Measurements from ENCODE around the gene MAB21L3. TPM values are rescaled to one million over a fixed set of nuclear protein-coding genes. Genes with fewer than 3 reads are reported as not detected.

Gene MAB21L3
- total RNA-seq, 3 donors from 2014 or later, result 0.29 to 0.80 TPM; not detected in 1

DNA sequence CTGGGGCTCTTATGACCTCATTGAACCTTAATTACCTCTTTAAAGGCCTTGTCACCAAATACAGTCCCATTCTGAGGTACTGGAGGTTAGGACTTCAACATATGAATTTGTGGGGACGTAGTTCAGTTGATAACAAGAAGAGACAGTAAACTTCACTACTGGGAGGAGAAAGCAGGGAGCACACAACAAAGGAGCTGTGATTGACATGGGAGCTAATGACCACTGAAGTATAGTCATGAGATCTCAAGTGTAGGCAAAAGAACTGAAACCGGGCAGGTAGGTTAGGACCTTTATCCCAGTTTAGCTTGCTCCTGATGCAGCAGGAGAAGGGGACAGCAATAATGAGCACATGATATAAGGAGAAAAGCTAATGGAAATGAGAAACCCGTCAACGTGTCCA, 11.8 kb upstream of the MAB21L3 start:
- no peak for DNase-seq (ENCODE audit: low spot score in 2 of 2)
- Histone ChIP-seq H3K9me3 (peaks cover 0 to 18% of the 10 kb centered on the region in 2 donors), H3K36me3 (no peaks in the 10 kb centered on the region), H3K27me3 (no peaks in the 10 kb centered on the region), H3K4me3 (no peak overlapping the region), H3K27ac (no peak overlapping the region), H3K4me1 (no peaks in the 10 kb centered on the region)
- TF ChIP-seq, protein P1, sequence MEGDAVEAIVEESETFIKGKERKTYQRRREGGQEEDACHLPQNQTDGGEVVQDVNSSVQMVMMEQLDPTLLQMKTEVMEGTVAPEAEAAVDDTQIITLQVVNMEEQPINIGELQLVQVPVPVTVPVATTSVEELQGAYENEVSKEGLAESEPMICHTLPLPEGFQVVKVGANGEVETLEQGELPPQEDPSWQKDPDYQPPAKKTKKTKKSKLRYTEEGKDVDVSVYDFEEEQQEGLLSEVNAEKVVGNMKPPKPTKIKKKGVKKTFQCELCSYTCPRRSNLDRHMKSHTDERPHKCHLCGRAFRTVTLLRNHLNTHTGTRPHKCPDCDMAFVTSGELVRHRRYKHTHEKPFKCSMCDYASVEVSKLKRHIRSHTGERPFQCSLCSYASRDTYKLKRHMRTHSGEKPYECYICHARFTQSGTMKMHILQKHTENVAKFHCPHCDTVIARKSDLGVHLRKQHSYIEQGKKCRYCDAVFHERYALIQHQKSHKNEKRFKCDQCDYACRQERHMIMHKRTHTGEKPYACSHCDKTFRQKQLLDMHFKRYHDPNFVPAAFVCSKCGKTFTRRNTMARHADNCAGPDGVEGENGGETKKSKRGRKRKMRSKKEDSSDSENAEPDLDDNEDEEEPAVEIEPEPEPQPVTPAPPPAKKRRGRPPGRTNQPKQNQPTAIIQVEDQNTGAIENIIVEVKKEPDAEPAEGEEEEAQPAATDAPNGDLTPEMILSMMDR (IDR thresholded peaks at IDR 0.05), result no peak
- TF ChIP-seq POLR2AphosphoS5 (IDR thresholded peaks at IDR 0.05), result no peak
- TF ChIP-seq POLR2A (IDR thresholded peaks at IDR 0.05), result no peak
- intact Hi-C loops (cut with DNase I; ENCODE audit: low total_unique reads), result no loop called here

DNA sequence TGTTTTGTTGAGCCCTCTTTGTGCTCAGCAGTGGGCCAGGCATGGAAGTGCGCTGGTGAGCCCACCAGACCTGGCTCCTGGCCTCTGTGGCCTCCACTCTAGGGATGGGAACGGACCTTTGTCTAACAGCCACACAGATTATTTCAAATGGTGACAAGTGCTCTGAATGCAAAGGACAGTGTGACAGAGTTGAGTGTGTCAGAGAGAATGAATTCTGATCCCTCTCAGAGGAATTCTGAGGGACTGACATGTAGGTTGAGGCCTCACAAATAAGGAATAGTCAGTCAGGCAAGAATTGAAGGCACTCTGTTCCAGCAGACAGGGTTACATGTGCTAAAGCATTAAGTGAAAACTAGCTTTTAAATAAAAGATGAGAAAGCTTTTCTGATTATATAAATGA, 11.3 kb upstream of the MAB21L3 start:
- Histone ChIP-seq H3K27me3 (no peaks in the 10 kb centered on the region), H3K4me3 (no peak overlapping the region), H3K9me3 (peaks cover 0 to 12% of the 10 kb centered on the region in 2 donors), H3K4me1 (no peaks in the 10 kb centered on the region), H3K27ac (no peak overlapping the region), H3K36me3 (no peaks in the 10 kb centered on the region)
- intact Hi-C loops (cut with DNase I; ENCODE audit: low total_unique reads), result no loop called here
- TF ChIP-seq, protein P1 (IDR thresholded peaks at IDR 0.05), result no peak
- TF ChIP-seq POLR2AphosphoS5 (IDR thresholded peaks at IDR 0.05), result no peak
- TF ChIP-seq POLR2A (IDR thresholded peaks at IDR 0.05), result no peak
- DNase-seq (ENCODE audit: low spot score in 2 of 2), result no peak

DNA sequence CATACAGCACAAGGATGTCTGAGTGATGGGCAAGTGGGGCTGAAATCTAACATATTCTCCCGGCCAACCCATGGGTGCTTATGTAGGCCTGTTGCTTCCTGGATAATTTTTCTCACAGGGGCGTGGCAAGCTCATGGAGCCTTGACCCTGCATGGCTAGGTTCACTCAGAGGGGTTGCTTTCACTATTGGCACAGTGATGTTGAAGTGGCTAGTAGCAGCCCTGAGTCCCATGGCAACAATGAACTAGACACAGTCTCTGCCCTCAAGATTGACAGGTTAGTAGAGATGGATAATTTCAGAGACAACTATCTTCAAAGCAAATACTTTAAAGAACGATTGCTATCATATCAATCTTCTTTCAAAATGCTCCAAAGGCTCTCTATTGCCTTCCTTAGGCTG, 6.5 kb upstream of the MAB21L3 start:
- Histone ChIP-seq H3K27me3 (no peaks in the 10 kb centered on the region), H3K27ac (no peak overlapping the region), H3K4me3 (no peak overlapping the region), H3K36me3 (no peaks in the 10 kb centered on the region), H3K4me1 (no peaks in the 10 kb centered on the region), H3K9me3 (no peaks in the 10 kb centered on the region)
- TF ChIP-seq, protein P1 (IDR thresholded peaks at IDR 0.05), result no peak
- TF ChIP-seq POLR2AphosphoS5 (IDR thresholded peaks at IDR 0.05) (no peak), POLR2A (IDR thresholded peaks at IDR 0.05) (no peak)
- intact Hi-C loops (cut with DNase I; ENCODE audit: low total_unique reads), result no loop called here
- DNase-seq (ENCODE audit: low spot score in 2 of 2), result no peak

DNA sequence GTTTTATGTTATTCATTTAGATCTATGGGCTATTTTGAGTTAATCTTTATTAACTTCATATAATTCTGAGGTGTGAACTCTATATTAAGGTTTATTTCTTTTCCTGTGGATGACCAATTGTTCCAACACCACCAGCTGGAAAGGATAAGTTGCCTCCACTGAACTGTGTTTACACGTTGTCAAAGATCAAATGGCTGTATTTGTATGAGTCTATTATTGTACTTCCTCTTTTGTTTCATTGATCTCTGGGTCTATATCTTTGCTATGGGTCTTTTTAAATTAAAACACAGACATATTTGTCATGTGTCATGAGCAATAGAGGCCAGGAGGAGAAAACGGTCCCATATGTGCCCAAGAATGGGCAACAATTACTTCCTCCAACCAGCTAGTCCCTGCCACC, 5.2 kb upstream of the MAB21L3 start:
- no peak for DNase-seq (ENCODE audit: low spot score in 2 of 2)
- H3K4me1 ChIP-seq, result no peaks in the 10 kb centered on the region
- no peak overlapping the region for H3K4me3 ChIP-seq
- no peaks in the 10 kb centered on the region for H3K27me3 ChIP-seq
- no peaks in the 10 kb centered on the region for H3K9me3 ChIP-seq
- H3K27ac ChIP-seq, result no peak overlapping the region
- H3K36me3 ChIP-seq, result no peaks in the 10 kb centered on the region
- TF ChIP-seq, protein P1 (IDR thresholded peaks at IDR 0.05), result no peak
- no peak for TF ChIP-seq POLR2A (IDR thresholded peaks at IDR 0.05)
- TF ChIP-seq POLR2AphosphoS5 (IDR thresholded peaks at IDR 0.05), result no peak
- intact Hi-C loops (cut with DNase I; ENCODE audit: low total_unique reads), result no loop called here

DNA sequence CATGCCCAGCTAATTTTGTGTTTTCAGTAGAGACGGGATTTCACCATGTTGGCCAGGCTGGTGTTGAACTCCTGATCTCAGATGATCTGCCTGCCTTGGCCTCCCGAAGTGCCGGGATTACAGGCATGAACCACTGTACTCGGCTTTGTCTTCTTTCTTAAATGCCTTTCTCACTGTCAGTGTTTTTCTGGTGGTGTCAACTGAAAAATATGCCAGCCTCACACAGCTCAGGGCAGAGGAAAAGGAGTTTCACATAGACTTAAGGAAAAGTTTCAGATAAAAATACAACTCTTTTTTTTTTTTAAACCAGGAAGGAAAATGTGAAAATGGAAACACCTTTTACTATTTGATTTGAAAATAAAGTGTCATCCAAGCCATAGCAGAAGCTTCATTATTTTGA, 4.6 kb upstream of the MAB21L3 start:
- Histone ChIP-seq H3K36me3 (no peaks in the 10 kb centered on the region), H3K4me3 (no peak overlapping the region), H3K27ac (no peak overlapping the region), H3K9me3 (no peaks in the 10 kb centered on the region), H3K4me1 (no peaks in the 10 kb centered on the region), H3K27me3 (no peaks in the 10 kb centered on the region)
- TF ChIP-seq POLR2AphosphoS5 (IDR thresholded peaks at IDR 0.05) (no peak), POLR2A (IDR thresholded peaks at IDR 0.05) (no peak)
- TF ChIP-seq, protein P1 (IDR thresholded peaks at IDR 0.05), result no peak
- DNase-seq (ENCODE audit: low spot score in 2 of 2), result no peak
- intact Hi-C loops (cut with DNase I; ENCODE audit: low total_unique reads), result no loop called here

All from breast epithelium (tissue), 4 donors.